ENCODE results near the gene CXCL9.

CXCL9 gene

GRCh38 chr4:75953509-75953908, 53.8 kb downstream of the CXCL9 start:
- H3K36me3 ChIP-seq: peaks cover 66% of the 10 kb centered on the region
- DNase-seq: no peak
- no peak overlapping the region for H3K27ac ChIP-seq
- no peaks in the 10 kb centered on the region for H3K27me3 ChIP-seq (ENCODE audit: insufficient read depth, low read depth, severe bottlenecking)
- TF ChIP-seq CTCF (IDR thresholded peaks at IDR 0.05; ENCODE audit: low read depth, low read length): no peak
- no peak overlapping the region for H3K4me3 ChIP-seq (ENCODE audit: low read depth, low read length)
- H3K9me3 ChIP-seq (ENCODE audit: severe bottlenecking): no peaks in the 10 kb centered on the region

Measured in WERI-Rb-1 (cell line).